Measurements from ENCODE around the gene KIAA1755. TPM values are rescaled to one million over a fixed set of nuclear protein-coding genes. Genes with fewer than 3 reads are reported as not detected.

Gene KIAA1755
- polyA plus RNA-seq, 1 of the 3 experiments (the other 2 are of a cell fraction): 0.54 TPM

GRCh38 chr20:38210741-38211140 lies 49.8 kb downstream of the KIAA1755 start (continued):
- no peak for TF ChIP-seq USF1 (IDR thresholded peaks at IDR 0.05; ENCODE audit: borderline replicate concordance, low read depth)
- TF ChIP-seq EP300 (IDR thresholded peaks at IDR 0.05; ENCODE audit: borderline replicate concordance in 1 of 2, low read depth in 1 of 2, low read length in 1 of 2): 0 out of 4 replicates have a peak, but pooled peaks of 1 of the 2 experiments have one; percentile 36
- no peak for TF ChIP-seq REST (IDR thresholded peaks at IDR 0.05; ENCODE audit: low read depth, low read length)
- no peak; the same call in 1 of the 2 replicates for TF ChIP-seq PBX3 (IDR thresholded peaks at IDR 0.05)
- no peak for TF ChIP-seq RCOR1 (IDR thresholded peaks at IDR 0.05; ENCODE audit: low read length)
- TF ChIP-seq TCF12 (IDR thresholded peaks at IDR 0.05): peak; percentile 62
- TF ChIP-seq MEF2A (IDR thresholded peaks at IDR 0.05; ENCODE audit: borderline replicate concordance, low read depth): no peak
- no peak for TF ChIP-seq IRF3 (IDR thresholded peaks at IDR 0.05; ENCODE audit: low read depth, low read length)
- no peak for TF ChIP-seq MAX (IDR thresholded peaks at IDR 0.05; ENCODE audit: low read depth)
- TF ChIP-seq NFIC (IDR thresholded peaks at IDR 0.05; ENCODE audit: borderline replicate concordance): peak; percentile 73
- no peak for TF ChIP-seq SIN3A (IDR thresholded peaks at IDR 0.05; ENCODE audit: borderline replicate concordance, low read depth, low read length)
- no peak for TF ChIP-seq YY1 (IDR thresholded peaks at IDR 0.05; ENCODE audit: low read depth)
- no peak for TF ChIP-seq RFX5 (IDR thresholded peaks at IDR 0.05; ENCODE audit: low read length)
- peak; percentile 36; the same call in 1 of the 2 replicates for TF ChIP-seq TEAD4 (IDR thresholded peaks at IDR 0.05; ENCODE audit: borderline replicate concordance, insufficient read depth)
- no peak for TF ChIP-seq RAD21 (IDR thresholded peaks at IDR 0.05; ENCODE audit: low read length)
- TF ChIP-seq CTCF (IDR thresholded peaks at IDR 0.05): no peak
- no peak for TF ChIP-seq NRF1 (IDR thresholded peaks at IDR 0.05; ENCODE audit: low read depth, low read length)
- TF ChIP-seq SMC3 (IDR thresholded peaks at IDR 0.05; ENCODE audit: low read depth, low read length): no peak
- TF ChIP-seq EZH2phosphoT487 (IDR thresholded peaks at IDR 0.05; ENCODE audit: borderline replicate concordance, low read depth): no peak
- TF ChIP-seq RXRA (IDR thresholded peaks at IDR 0.05; ENCODE audit: borderline replicate concordance, low read depth): no peak
- TF ChIP-seq FOSL2 (IDR thresholded peaks at IDR 0.05; ENCODE audit: borderline replicate concordance, low read depth): peak; percentile 62

Data from SK-N-SH (cell line).